RWPE1 (cell line): ENCODE measurements around the gene CLEC17A.

Experiments used
- CTCF ChIA-PET: fragments of 350-600 bp; sonication (Branson Sonifier 250); formaldehyde crosslinking; extraction: SDS; loops from one replicate; lab custom pipeline; 2021; lab: Yijun Ruan, JAX
- POLR2A ChIA-PET: fragments of 400-600 bp; formaldehyde crosslinking; extraction: SDS; loops from one replicate; lab custom pipeline; 2020; ENCODE audit warnings: antibody characterized with exemption; ENCODE audit not compliant: low non-redundant PET; lab: Yijun Ruan, JAX
- DNase-seq: peaks from one replicate; pipeline ENCODE4 v3.0.0; 2012; ENCODE audit warnings: low spot score
- H3K27ac ChIP-seq: fragments of 450-650 bp; 2 replicates; pipeline ENCODE4 v1.5.1; 2017
- TF ChIP-seq, protein P1 (sequence below): fragments of 450-650 bp; conservative IDR thresholded peaks from 2 replicates; pipeline ENCODE4 v1.5.1; 2017; ENCODE audit warnings: low read depth, mild to moderate bottlenecking

CLEC17A gene

DNA sequence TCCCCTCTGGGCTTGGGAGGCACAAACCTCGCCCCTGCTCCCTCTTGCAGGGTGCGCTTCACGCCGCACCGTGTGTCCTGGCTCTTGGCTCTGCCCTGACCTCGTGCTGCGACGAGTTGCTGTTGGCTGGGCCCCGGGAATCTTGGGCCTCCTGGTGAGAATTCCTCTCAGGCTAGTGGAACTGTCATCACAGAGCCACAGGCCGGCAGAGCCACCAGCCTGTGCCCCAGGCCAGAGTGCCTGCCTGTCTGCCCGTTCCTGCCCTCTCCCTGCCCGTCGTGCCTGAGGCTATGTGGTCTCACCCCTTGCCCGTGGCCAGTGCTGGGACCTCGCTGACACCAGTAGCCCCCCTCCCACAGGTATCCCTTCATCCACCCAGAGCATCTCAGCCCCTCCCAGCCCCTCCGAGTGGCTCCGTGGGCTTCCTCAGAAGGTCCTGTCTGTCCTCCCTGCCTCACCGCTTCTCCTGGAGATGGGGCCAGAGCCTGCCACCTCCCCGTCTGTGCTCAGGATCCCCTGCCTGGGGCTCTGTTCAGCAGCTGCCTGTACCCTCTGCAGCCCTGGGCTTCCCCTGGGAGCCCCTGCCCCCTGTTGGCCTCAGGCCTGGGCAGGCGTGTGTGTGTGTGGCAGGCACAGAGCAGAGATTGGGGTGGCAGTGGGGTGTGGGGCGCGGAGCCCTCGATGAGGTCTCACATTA is 24.4 kb upstream of the CLEC17A start:
- ChIA-PET POLR2A (no interaction called here), CTCF (no interaction called here)
- H3K27ac ChIP-seq = peak overlapping the region; percentile 100
- TF ChIP-seq, protein P1, sequence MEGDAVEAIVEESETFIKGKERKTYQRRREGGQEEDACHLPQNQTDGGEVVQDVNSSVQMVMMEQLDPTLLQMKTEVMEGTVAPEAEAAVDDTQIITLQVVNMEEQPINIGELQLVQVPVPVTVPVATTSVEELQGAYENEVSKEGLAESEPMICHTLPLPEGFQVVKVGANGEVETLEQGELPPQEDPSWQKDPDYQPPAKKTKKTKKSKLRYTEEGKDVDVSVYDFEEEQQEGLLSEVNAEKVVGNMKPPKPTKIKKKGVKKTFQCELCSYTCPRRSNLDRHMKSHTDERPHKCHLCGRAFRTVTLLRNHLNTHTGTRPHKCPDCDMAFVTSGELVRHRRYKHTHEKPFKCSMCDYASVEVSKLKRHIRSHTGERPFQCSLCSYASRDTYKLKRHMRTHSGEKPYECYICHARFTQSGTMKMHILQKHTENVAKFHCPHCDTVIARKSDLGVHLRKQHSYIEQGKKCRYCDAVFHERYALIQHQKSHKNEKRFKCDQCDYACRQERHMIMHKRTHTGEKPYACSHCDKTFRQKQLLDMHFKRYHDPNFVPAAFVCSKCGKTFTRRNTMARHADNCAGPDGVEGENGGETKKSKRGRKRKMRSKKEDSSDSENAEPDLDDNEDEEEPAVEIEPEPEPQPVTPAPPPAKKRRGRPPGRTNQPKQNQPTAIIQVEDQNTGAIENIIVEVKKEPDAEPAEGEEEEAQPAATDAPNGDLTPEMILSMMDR = no peak
- no peak for DNase-seq

DNA sequence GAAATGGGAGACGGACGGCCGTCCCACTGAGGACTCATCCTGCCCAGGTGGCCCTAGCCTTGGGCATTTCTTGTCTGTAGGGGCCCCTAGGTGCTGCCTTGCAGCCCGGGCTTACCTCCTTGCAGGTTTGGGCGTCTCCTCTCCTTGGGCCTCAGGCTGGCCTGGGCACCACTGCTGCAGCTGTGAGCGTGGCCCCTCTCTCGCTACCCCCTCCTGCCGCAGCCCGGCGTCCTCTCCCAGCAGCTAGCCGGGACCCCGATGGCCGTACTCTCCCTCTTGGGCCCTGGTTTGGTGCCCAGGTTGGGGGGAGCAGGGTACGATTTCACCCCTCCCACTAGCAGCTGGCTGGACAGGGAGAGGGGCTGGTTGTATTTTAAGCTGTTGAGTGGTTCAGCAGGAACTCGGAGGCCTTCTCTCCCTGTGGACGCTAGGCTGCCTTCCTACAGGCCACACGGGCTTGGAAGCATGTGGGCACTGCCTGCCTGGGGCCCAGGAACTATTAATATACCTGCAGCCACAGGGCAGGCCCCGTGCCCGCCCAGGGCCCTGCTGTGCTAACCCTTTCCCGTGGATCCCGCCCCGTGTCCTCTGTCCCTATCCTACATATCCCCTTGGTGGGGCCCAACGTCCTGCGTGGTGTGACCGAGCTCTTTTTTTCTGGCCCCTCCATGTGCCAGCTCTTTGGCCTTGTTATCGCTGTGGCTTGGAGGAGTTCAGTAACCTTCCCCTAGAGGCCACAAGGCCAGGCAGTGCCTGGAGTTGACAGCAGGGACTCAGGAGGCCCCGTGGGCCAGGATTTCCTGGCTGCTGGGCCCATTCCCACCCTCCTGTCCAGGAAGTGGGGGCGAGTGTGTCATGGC is 22.7 kb upstream of the CLEC17A start:
- POLR2A ChIA-PET = interaction anchor here (0.5 to 0.7 kb wide), 3 partner anchors 12 to 168 kb away, joined by 3 read pairs; no protein-coding TSS in a partner anchor
- CTCF ChIA-PET = interaction anchor here (0.5 to 1.2 kb wide), 4 partner anchors 10 to 85 kb away, joined by 3 to 4 read pairs (median 3); partner anchors contain the start of gene PTGER1
- H3K27ac ChIP-seq = peak overlapping the region; percentile 100
- no peak for DNase-seq
- TF ChIP-seq, protein P1 = no peak

DNA sequence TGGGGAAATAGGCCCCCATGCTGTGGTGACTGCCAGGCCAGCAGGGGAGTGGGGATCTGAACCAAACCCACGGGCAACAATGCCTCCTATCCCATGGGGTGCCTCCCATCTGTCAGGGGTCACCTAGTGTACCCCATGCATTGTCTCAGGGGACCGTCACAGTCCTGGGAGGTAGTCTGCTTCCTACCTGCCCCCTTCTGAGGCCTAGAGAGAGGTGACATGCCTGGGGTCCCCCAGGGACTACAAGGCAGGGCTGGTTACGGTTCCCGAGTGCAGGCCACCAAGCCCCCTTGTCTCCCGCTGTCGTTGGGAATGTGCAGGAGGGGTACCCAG is 22.1 kb upstream of the CLEC17A start:
- POLR2A ChIA-PET = no interaction called here
- TF ChIP-seq, protein P1 = no peak
- H3K27ac ChIP-seq = peak overlapping the region; percentile 100
- CTCF ChIA-PET = interaction anchor here (0.5 to 0.6 kb wide), 2 partner anchors 11 to 51 kb away, joined by 3 to 4 read pairs; no protein-coding TSS in a partner anchor
- no peak for DNase-seq

DNA sequence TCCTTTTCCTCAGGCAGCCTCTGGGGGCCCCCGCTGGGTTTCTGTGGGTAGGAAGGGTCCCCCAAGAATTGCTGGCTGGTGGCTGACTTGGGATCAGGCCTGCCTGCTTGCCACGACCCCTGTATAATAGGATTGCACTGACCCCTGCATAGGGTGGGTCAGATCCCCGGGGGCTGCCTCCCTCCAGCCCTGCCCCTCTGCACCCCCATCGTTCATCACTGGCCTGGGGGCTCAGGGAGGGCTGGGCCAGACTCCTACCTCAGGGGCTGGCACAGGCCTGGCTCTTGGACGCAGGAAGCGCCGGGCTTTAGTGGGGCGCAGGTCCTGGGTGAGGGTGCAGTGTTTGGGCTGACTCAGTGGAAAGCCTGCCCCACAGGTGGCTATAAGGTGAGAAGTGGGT is 21.6 kb upstream of the CLEC17A start:
- peak overlapping the region; percentile 100 for H3K27ac ChIP-seq
- DNase-seq = no peak
- TF ChIP-seq, protein P1 = no peak
- POLR2A ChIA-PET = interaction anchor here (1.2 kb wide), 1 partner anchor 44 kb away, joined by 3 read pairs; no protein-coding TSS in a partner anchor
- CTCF ChIA-PET = interaction anchor here (0.7 kb wide), 1 partner anchor 86 kb away, joined by 3 read pairs; the partner anchor contains the start of gene PTGER1

DNA sequence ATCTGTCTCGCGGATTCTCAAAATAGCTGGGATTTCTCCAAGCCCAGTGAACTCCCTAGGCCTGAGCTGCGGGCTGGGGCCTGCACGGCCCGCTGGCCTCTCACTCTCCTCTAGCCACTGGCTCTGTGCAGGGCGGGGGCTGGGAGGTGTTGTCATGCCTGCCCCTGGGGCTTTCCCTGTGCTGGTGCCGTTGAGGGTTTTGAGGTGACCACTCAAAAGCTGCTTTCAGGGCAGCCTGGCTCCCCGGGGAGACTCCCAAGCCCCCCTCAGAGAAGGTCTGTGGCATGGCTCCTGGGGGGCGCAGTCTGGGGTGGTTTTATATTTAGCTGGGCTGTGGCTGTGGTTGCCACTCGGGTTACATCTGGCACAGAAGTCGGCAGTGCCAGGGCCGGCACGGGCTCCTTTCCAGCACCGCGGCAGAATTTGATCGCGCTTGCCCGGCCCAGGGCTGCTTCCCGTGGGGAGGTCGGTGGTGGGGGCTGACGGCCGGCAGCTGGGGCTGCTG is 21.0 kb upstream of the CLEC17A start:
- TF ChIP-seq, protein P1 = no peak
- peak overlapping the region; percentile 100 for H3K27ac ChIP-seq
- CTCF ChIA-PET = interaction anchor here (0.7 to 1.0 kb wide), 3 partner anchors 10 to 87 kb away, joined by 3 to 5 read pairs (median 3); partner anchors contain the start of genes NDUFB7 and PTGER1
- peak; percentile 58 for DNase-seq
- POLR2A ChIA-PET = interaction anchor here (1.2 kb wide), 1 partner anchor 45 kb away, joined by 3 read pairs; no protein-coding TSS in a partner anchor
